ENCODE results near the gene ALKBH3.

Gene ALKBH3

GRCh38 chr11:43905813-43906241 is 25.2 kb downstream of the ALKBH3 start:
- H3K9me3 ChIP-seq (ENCODE audit: control insufficient read depth in 2 of 2, low read length in 2 of 2): no peaks in the 10 kb centered on the region
- no peaks in the 10 kb centered on the region for H3K4me1 ChIP-seq (ENCODE audit: control insufficient read depth in 2 of 2, insufficient read depth in 2 of 2, low read length in 2 of 2)
- H3K9ac ChIP-seq (ENCODE audit: low read depth in 1 of 2, low read length in 2 of 2): no peak overlapping the region
- no peak overlapping the region for H3K4me3 ChIP-seq (ENCODE audit: low read length in 2 of 2)
- no peaks in the 10 kb centered on the region for H3K27me3 ChIP-seq (ENCODE audit: control insufficient read depth in 2 of 2, insufficient read depth in 2 of 2, low read length in 2 of 2)
- peak overlapping the region in 1 of 2 donors; percentile 46 for H3K27ac ChIP-seq (ENCODE audit: low read depth in 2 of 2, low read length in 2 of 2)
- H3K36me3 ChIP-seq (ENCODE audit: control insufficient read depth in 2 of 2, insufficient read depth in 2 of 2, low read length in 2 of 2): peaks cover 30 to 36% of the 10 kb centered on the region in 2 donors

DNA sequence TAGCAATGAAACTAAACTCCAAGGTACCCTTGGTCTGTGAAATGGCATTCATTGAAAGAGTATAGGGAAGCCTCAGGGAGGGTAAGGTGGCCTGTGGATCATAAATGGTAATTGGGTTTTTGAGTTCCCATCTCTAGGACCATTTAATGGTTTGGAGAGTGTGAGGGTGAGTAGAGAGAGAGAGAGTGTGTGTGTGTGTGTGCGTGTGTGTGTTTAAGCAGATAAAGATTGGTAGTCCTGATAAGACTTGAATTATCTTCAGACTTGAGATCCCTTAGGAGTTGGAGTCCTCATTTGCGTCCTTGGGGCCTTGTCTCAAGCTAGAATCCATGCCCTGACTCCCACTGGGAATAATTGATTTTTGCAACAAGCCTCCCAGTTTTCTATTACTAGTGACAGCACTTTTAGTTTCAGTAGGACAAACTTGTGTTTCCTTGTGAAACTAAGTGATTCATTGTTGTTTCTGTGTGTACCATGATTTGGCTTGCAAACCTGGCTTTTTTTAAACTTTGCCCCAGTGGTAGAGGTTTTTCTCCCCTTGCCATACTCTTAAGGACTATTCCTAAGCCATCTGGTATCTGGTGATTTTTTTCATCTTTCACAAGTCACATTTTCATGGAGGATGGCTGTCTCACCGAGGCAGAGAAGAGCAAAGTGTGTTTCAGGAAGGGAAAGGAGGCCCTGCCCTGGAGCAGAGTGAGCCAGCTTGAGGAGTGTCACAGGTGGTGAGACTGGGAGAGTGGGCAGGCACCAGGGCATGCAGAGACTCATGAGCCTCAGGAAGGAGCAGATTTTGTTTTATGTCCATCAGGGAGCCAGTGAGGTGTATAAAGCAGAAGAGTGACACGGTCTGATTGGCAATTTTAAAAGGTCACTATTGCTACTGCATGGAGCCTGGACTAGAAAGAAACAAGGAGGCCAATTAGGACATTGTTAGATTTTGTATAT is 26.7 kb downstream of the ALKBH3 start:
- Histone ChIP-seq H3K4me1 (ENCODE audit: control insufficient read depth in 2 of 2, insufficient read depth in 2 of 2, low read length in 2 of 2) (no peaks in the 10 kb centered on the region), H3K9me3 (ENCODE audit: control insufficient read depth in 2 of 2, low read length in 2 of 2) (no peaks in the 10 kb centered on the region), H3K4me3 (ENCODE audit: low read length in 2 of 2) (no peak overlapping the region), H3K27ac (ENCODE audit: low read depth in 2 of 2, low read length in 2 of 2) (no peak overlapping the region), H3K36me3 (ENCODE audit: control insufficient read depth in 2 of 2, insufficient read depth in 2 of 2, low read length in 2 of 2) (peaks cover 25 to 26% of the 10 kb centered on the region in 2 donors), H3K9ac (ENCODE audit: low read depth in 1 of 2, low read length in 2 of 2) (no peak overlapping the region), H3K27me3 (ENCODE audit: control insufficient read depth in 2 of 2, insufficient read depth in 2 of 2, low read length in 2 of 2) (no peaks in the 10 kb centered on the region)

DNA sequence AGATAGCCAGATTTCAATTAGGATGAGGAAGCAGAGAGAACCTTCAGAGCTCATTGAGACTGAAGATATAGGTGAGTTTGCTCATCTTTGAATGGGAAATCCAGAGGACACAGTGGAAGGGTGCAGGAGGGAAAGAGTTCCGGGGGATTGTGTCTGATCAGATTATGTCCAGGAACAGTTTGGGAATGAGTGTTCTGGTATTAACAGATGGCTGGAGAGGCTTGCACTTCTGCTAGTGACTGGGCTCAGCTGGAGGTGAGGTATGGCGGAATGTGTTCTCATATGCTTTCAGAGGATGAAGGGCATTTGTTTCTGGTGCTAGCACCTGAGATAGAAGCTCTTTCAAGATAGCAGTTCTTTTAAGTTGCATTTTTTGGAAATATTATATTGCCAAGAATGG is 27.6 kb downstream of the ALKBH3 start:
- H3K4me3 ChIP-seq (ENCODE audit: low read length in 2 of 2): no peak overlapping the region
- H3K27ac ChIP-seq (ENCODE audit: low read depth in 2 of 2, low read length in 2 of 2): no peak overlapping the region
- H3K9ac ChIP-seq (ENCODE audit: low read depth in 1 of 2, low read length in 2 of 2): no peak overlapping the region
- no peaks in the 10 kb centered on the region for H3K4me1 ChIP-seq (ENCODE audit: control insufficient read depth in 2 of 2, insufficient read depth in 2 of 2, low read length in 2 of 2)
- no peaks in the 10 kb centered on the region for H3K27me3 ChIP-seq (ENCODE audit: control insufficient read depth in 2 of 2, insufficient read depth in 2 of 2, low read length in 2 of 2)
- H3K36me3 ChIP-seq (ENCODE audit: control insufficient read depth in 2 of 2, insufficient read depth in 2 of 2, low read length in 2 of 2): peaks cover 20 to 23% of the 10 kb centered on the region in 2 donors
- H3K9me3 ChIP-seq (ENCODE audit: control insufficient read depth in 2 of 2, low read length in 2 of 2): no peaks in the 10 kb centered on the region

GRCh38 chr11:43908683-43909082 is 28.1 kb downstream of the ALKBH3 start:
- H3K36me3 ChIP-seq (ENCODE audit: control insufficient read depth in 2 of 2, insufficient read depth in 2 of 2, low read length in 2 of 2): peaks cover 20% of the 10 kb centered on the region in 2 donors
- H3K4me3 ChIP-seq (ENCODE audit: low read length in 2 of 2): no peak overlapping the region
- no peaks in the 10 kb centered on the region for H3K27me3 ChIP-seq (ENCODE audit: control insufficient read depth in 2 of 2, insufficient read depth in 2 of 2, low read length in 2 of 2)
- H3K4me1 ChIP-seq (ENCODE audit: control insufficient read depth in 2 of 2, insufficient read depth in 2 of 2, low read length in 2 of 2): no peaks in the 10 kb centered on the region
- no peak overlapping the region for H3K9ac ChIP-seq (ENCODE audit: low read depth in 1 of 2, low read length in 2 of 2)
- H3K27ac ChIP-seq (ENCODE audit: low read depth in 2 of 2, low read length in 2 of 2): no peak overlapping the region
- no peaks in the 10 kb centered on the region for H3K9me3 ChIP-seq (ENCODE audit: control insufficient read depth in 2 of 2, low read length in 2 of 2)

DNA sequence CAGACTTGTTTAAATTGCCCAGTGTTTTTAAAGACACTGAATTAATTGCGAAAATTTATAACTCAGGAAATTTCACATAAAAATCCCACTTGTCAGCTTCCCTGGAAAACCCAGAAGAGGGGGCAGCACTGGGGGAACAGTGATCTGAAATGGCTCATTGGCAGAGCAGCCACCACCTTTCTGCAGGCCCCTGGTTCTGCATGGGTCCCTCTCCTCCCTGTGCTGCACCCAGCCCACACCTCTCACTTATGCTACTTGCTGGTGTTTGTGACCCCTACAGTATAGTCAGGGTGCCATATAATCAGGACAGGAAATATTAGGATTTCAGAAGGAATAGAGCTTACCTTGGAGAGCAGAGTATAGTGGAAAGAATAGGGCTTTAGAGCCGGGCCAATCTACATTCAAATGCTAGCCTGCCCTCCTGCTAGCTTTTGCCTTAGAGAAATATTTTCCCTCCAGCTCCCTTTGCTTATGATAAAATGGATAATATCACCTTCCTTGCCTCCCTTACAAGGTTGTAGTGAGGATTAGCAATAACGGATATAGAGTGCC is 33.3 kb downstream of the ALKBH3 start:
- Histone ChIP-seq H3K4me1 (ENCODE audit: control insufficient read depth in 2 of 2, insufficient read depth in 2 of 2, low read length in 2 of 2) (peaks cover 0 to 1% of the 10 kb centered on the region in 2 donors), H3K9me3 (ENCODE audit: control insufficient read depth in 2 of 2, low read length in 2 of 2) (no peaks in the 10 kb centered on the region), H3K4me3 (ENCODE audit: low read length in 2 of 2) (no peak overlapping the region), H3K27me3 (ENCODE audit: control insufficient read depth in 2 of 2, insufficient read depth in 2 of 2, low read length in 2 of 2) (no peaks in the 10 kb centered on the region), H3K9ac (ENCODE audit: low read depth in 1 of 2, low read length in 2 of 2) (no peak overlapping the region), H3K36me3 (ENCODE audit: control insufficient read depth in 2 of 2, insufficient read depth in 2 of 2, low read length in 2 of 2) (peaks cover 24 to 26% of the 10 kb centered on the region in 2 donors), H3K27ac (ENCODE audit: low read depth in 2 of 2, low read length in 2 of 2) (no peak overlapping the region)

DNA sequence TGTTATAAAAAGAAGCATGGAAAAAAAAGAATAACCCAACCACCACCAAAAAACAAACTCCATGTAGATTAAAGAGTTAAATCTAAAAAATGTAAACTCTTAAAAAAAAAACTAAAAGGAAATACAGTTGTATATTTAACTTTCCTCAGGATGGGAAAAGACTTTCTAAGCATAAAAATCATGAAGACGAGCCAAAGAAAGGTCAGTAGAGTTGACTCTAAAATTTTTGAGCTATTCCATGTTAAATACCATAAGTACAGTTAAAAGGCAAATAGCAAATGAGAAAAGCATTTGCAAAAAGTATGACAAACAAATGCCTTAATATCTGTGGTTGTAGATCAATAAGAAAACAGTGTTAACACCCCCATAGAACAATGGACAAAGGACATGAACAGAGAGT is 33.8 kb downstream of the ALKBH3 start:
- Histone ChIP-seq H3K27me3 (ENCODE audit: control insufficient read depth in 2 of 2, insufficient read depth in 2 of 2, low read length in 2 of 2) (no peaks in the 10 kb centered on the region), H3K27ac (ENCODE audit: low read depth in 2 of 2, low read length in 2 of 2) (no peak overlapping the region), H3K9me3 (ENCODE audit: control insufficient read depth in 2 of 2, low read length in 2 of 2) (no peaks in the 10 kb centered on the region), H3K9ac (ENCODE audit: low read depth in 1 of 2, low read length in 2 of 2) (no peak overlapping the region), H3K36me3 (ENCODE audit: control insufficient read depth in 2 of 2, insufficient read depth in 2 of 2, low read length in 2 of 2) (peaks cover 25 to 26% of the 10 kb centered on the region in 2 donors), H3K4me1 (ENCODE audit: control insufficient read depth in 2 of 2, insufficient read depth in 2 of 2, low read length in 2 of 2) (peaks cover 0 to 3% of the 10 kb centered on the region in 2 donors), H3K4me3 (ENCODE audit: low read length in 2 of 2) (no peak overlapping the region)

DNA sequence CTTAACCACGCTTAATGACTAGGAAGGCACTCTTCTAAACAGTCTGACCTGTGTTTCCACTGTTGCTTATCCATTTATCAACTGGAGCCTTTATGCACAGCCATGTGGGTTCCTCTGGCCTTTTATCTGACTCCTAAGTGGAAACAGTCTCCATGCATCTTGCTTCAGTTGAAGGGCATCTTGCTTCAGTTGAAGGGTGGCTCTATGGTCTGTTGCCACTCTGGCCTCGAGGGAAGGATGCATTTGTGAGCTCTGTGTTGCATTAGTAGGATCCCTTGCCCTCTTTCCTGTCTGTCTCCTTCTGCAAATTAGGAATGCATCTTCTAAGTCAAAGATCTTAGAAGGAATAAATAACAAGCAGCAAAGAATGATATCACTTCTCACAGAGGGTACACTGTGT is 36.0 kb downstream of the ALKBH3 start:
- Histone ChIP-seq H3K36me3 (ENCODE audit: control insufficient read depth in 2 of 2, insufficient read depth in 2 of 2, low read length in 2 of 2) (peaks cover 16 to 33% of the 10 kb centered on the region in 2 donors), H3K9ac (ENCODE audit: low read depth in 1 of 2, low read length in 2 of 2) (no peak overlapping the region), H3K4me3 (ENCODE audit: low read length in 2 of 2) (no peak overlapping the region), H3K4me1 (ENCODE audit: control insufficient read depth in 2 of 2, insufficient read depth in 2 of 2, low read length in 2 of 2) (peaks cover under 1 to 3% of the 10 kb centered on the region in 2 donors), H3K27me3 (ENCODE audit: control insufficient read depth in 2 of 2, insufficient read depth in 2 of 2, low read length in 2 of 2) (no peaks in the 10 kb centered on the region), H3K27ac (ENCODE audit: low read depth in 2 of 2, low read length in 2 of 2) (peak overlapping the region in 1 of 2 donors; percentile 3), H3K9me3 (ENCODE audit: control insufficient read depth in 2 of 2, low read length in 2 of 2) (no peaks in the 10 kb centered on the region)

- Histone ChIP-seq H3K9me3 (ENCODE audit: control insufficient read depth in 2 of 2, low read length in 2 of 2) (no peaks in the 10 kb centered on the region), H3K27me3 (ENCODE audit: control insufficient read depth in 2 of 2, insufficient read depth in 2 of 2, low read length in 2 of 2) (no peaks in the 10 kb centered on the region), H3K4me1 (ENCODE audit: control insufficient read depth in 2 of 2, insufficient read depth in 2 of 2, low read length in 2 of 2) (peaks cover 2 to 3% of the 10 kb centered on the region in 2 donors), H3K4me3 (ENCODE audit: low read length in 2 of 2) (no peak overlapping the region), H3K9ac (ENCODE audit: low read depth in 1 of 2, low read length in 2 of 2) (no peak overlapping the region), H3K27ac (ENCODE audit: low read depth in 2 of 2, low read length in 2 of 2) (peak overlapping the region in 1 of 2 donors; percentile 3), H3K36me3 (ENCODE audit: control insufficient read depth in 2 of 2, insufficient read depth in 2 of 2, low read length in 2 of 2) (peaks cover 16 to 33% of the 10 kb centered on the region in 2 donors)
These were observed 37.2 kb downstream of the ALKBH3 start for GRCh38 chr11:43917851-43918250.

GRCh38 chr11:43918662-43919061 is 38.0 kb downstream of the ALKBH3 start:
- Histone ChIP-seq H3K36me3 (ENCODE audit: control insufficient read depth in 2 of 2, insufficient read depth in 2 of 2, low read length in 2 of 2) (peaks cover 16 to 33% of the 10 kb centered on the region in 2 donors), H3K9me3 (ENCODE audit: control insufficient read depth in 2 of 2, low read length in 2 of 2) (no peaks in the 10 kb centered on the region)

More at GRCh38 chr11:43918662-43919061, 38.0 kb downstream of the ALKBH3 start:
- H3K27ac ChIP-seq (ENCODE audit: low read depth in 2 of 2, low read length in 2 of 2): peak overlapping the region; percentile 3 to 9
- peaks cover 2 to 3% of the 10 kb centered on the region in 2 donors for H3K4me1 ChIP-seq (ENCODE audit: control insufficient read depth in 2 of 2, insufficient read depth in 2 of 2, low read length in 2 of 2)
- H3K27me3 ChIP-seq (ENCODE audit: control insufficient read depth in 2 of 2, insufficient read depth in 2 of 2, low read length in 2 of 2): no peaks in the 10 kb centered on the region
- no peak overlapping the region for H3K9ac ChIP-seq (ENCODE audit: low read depth in 1 of 2, low read length in 2 of 2)
- H3K4me3 ChIP-seq (ENCODE audit: low read length in 2 of 2): no peak overlapping the region

Measured in mucosa of rectum (tissue), 2 donors.